SK-N-SH (cell line): ENCODE measurements around the gene PHACTR2.

Source experiments
- CHD2 ChIP-seq: fragments of 150-350 bp; IDR thresholded peaks from 2 replicates; pipeline ENCODE4 v1.6.1; 2018; ENCODE audit warnings: low read length; ENCODE audit not compliant: partially characterized antibody
- EP300 ChIP-seq, 2 experiments: IDR thresholded peaks; 2 replicates each; pipeline versions ENCODE4 v1.4.0 to v1.6.1; 2012; ENCODE audit warnings: borderline replicate concordance in 1 of 2, low read depth in 1 of 2, low read length in 1 of 2
- FOSL2 ChIP-seq: IDR thresholded peaks from 2 replicates; pipeline ENCODE4 v1.4.0; 2012; ENCODE audit warnings: low read depth, mild to moderate bottlenecking, moderate library complexity, borderline replicate concordance
- FOXJ3 ChIP-seq: sonication (generic); formaldehyde crosslinking; IDR thresholded peaks from 2 replicates; pipeline ENCODE4 v1.5.1; 2020; ENCODE audit warnings: mild to moderate bottlenecking, missing genetic modification reagents
- FOXM1 ChIP-seq: IDR thresholded peaks from 2 replicates; pipeline ENCODE4 v1.4.0; 2012; ENCODE audit warnings: low read depth, mild to moderate bottlenecking
- JUND ChIP-seq: IDR thresholded peaks from 2 replicates; pipeline ENCODE4 v1.4.0; 2012
- NFIC ChIP-seq: IDR thresholded peaks from 2 replicates; pipeline ENCODE4 v1.4.0; 2012; ENCODE audit warnings: borderline replicate concordance
- POLR2AphosphoS5 ChIP-seq: IDR thresholded peaks from 2 replicates; pipeline ENCODE4 v1.6.1; 2012; ENCODE audit warnings: low read depth, low read length
- ZBTB33 ChIP-seq: IDR thresholded peaks from 2 replicates; pipeline ENCODE4 v1.4.0; 2012; ENCODE audit warnings: low read depth, borderline replicate concordance
- TF ChIP-seq, protein P1 (sequence below): fragments of 200-600 bp; sonication (generic); IDR thresholded peaks from 2 replicates; pipeline ENCODE4 v1.6.1; 2017; ENCODE audit warnings: antibody characterized with exemption, mild to moderate bottlenecking, moderate library complexity
- TF ChIP-seq, protein P2 (sequence below): IDR thresholded peaks from 2 replicates; pipeline ENCODE4 v1.4.0; 2012; ENCODE audit warnings: low read depth

- TF ChIP-seq, protein P1, sequence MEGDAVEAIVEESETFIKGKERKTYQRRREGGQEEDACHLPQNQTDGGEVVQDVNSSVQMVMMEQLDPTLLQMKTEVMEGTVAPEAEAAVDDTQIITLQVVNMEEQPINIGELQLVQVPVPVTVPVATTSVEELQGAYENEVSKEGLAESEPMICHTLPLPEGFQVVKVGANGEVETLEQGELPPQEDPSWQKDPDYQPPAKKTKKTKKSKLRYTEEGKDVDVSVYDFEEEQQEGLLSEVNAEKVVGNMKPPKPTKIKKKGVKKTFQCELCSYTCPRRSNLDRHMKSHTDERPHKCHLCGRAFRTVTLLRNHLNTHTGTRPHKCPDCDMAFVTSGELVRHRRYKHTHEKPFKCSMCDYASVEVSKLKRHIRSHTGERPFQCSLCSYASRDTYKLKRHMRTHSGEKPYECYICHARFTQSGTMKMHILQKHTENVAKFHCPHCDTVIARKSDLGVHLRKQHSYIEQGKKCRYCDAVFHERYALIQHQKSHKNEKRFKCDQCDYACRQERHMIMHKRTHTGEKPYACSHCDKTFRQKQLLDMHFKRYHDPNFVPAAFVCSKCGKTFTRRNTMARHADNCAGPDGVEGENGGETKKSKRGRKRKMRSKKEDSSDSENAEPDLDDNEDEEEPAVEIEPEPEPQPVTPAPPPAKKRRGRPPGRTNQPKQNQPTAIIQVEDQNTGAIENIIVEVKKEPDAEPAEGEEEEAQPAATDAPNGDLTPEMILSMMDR, result no peak
- TF ChIP-seq JUND, result no peak
- TF ChIP-seq, protein P2, sequence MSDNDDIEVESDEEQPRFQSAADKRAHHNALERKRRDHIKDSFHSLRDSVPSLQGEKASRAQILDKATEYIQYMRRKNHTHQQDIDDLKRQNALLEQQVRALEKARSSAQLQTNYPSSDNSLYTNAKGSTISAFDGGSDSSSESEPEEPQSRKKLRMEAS, result no peak
- no peak for TF ChIP-seq NFIC
- no peak for TF ChIP-seq FOXM1
- TF ChIP-seq CHD2, result no peak
- no peak for TF ChIP-seq FOSL2
- TF ChIP-seq EP300 (IDR thresholded peaks at IDR 0.05; ENCODE audit: borderline replicate concordance in 1 of 2, low read depth in 1 of 2, low read length in 1 of 2), result no peak
- TF ChIP-seq POLR2AphosphoS5, result no peak
- TF ChIP-seq FOXJ3 (CRISPR knock-in tag), result no peak
- TF ChIP-seq ZBTB33, result no peak
Observed at GRCh38 chr6:143752459-143752858, 74.7 kb downstream of the PHACTR2 start.
